ENCODE data around the gene PCSK2.

GRCh38 chr20:17457588-17458190 is 230.8 kb downstream of the PCSK2 start:
- TF ChIP-seq CTCF (IDR thresholded peaks at IDR 0.05) (no peak), POLR2A (IDR thresholded peaks at IDR 0.05) (no peak)

All from esophagus squamous epithelium (tissue), 4 donors.